HK-2 (cell line): ENCODE data around the gene LHX4.

Experiments
- DNase-seq: peaks from one replicate; pipeline ENCODE4 v3.0.0-alpha.2; 2018; ENCODE audit not compliant: unreplicated experiment

Gene LHX4

DNA sequence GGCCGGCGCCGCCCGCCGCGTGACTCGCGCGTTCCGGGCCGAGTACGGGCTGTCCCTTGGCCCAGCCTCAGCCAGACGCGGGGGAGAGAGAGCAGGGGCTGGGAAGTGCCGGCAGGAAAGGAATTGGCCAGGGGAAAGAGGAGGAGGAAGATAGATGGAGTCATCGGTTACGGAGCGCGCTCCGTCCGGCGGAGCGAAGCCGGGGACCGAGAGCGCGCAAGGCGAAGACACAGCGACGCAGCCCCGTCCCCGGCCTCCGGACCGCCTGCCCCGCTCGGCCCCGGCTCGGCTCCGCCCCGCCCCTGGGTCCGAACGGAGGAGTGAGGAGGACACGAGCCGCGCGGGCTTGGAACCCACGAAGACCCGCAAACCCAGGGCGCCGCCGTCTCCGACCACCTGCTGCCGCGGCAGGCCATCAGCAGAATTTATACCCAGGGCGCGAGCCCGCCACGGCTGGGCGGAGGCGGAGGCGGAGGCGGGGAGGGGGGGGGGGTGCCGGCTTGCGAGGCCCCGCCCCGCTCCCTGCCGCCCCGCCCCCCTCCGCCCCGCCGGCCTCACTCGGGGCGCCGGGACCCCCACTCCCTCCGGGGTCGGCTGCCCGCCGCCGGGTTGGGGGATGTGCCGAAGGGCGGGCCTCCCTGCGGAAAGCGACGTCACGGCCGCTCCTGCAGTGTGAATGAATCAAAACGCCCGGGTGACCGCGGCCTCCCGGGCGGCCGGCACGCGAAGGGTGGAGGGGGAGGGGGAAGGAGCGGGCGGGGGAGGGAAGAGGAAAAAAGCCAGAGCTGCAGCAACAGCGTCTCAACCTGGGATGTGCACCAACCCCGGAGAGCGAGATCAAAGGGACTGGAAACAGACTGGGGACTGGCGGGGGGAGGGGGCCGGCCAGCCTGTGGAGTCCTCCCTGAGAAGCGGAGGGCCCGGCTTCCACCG, at the start of gene LHX4:
Gene LHX4 (plus strand): TSS at position 782 of the 933 bp plus-strand sequence. CDS start 266 bp downstream, outside the sequence.
- DNase-seq = peak; percentile 72

DNA sequence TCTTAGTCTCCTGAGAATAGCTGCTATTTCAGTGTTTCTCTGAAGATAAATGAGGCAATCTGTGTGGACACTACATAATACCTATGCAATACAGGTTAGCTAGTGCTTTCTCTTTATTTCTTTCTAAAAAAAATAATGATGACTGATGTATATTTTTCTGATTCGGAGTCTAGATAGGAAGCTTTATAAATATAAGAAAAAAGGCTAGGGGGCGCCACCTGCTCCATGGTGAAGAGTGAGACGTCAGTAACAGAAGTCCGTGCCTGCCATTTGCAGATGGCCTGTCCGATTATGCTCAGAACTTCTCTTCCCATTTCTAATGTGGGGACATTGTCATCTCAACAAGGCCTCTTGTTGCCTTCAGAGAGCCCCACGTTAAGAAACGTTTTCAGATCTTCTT, 49.0 kb upstream of the LHX4 start:
- DNase-seq = no peak

DNA sequence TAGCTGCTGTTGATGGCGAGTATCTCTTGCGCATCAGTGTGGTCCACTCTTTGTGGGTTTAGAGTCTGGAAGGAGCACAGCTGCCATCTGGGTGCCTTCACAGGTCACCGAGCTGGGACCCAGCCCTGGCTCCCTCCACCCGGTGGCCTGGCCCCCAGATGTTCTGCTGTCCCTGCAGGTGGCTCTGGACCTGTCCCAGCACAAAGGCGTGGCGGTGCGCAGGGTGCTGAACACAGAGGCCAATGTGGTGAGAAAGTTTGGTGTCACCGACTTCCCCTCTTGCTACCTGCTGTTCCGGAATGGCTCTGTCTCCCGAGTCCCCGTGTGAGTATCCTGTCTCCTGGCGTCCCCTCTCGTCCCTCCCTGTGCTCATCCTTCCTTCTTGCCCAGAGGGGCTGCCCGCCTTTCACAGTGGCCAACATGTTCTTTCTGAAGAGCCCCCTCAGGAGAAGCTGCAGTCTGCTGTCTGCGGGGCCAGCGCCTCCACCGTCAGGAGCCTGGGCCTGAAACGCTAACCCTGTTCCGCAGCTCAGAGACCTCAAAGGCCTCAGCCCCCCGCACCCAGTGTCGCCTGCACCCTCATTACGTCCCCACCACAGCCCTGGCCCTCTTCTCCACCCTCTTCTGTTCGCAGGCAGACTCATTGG, 47.9 kb upstream of the LHX4 start:
- DNase-seq = no peak

DNA sequence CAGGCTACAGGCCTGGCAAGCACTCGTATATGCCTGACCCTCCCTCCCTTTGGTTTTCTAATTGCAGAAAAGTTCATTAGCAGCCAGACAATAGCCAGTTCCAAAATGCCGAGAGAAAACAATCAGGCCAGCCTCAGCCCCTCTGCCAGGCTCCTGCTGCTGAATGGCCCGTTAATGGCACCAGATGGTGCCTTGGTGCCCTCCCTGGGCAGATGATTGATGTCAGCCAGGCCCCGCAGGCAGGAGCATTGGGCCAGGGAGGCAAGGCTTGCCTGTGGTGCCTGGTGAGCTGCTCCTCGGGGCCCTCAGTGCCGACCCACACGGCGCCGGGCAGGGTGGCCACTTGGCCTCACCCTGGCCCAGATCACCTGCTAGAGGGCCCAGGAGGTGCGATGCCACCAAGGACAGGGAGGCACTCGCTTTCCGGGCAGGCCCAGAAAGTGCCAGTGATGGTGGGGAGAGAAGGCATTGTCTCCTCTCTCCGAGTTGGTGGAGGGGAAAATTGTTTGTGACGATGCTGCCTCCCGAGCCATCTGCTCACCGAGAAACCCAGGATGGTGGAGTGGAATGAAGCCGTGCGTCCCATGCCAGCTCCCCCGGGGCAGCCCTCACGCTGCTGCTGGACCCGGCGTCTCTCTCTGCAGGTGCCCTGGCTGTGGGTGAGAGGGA, 47.3 kb upstream of the LHX4 start:
- DNase-seq = no peak

DNA sequence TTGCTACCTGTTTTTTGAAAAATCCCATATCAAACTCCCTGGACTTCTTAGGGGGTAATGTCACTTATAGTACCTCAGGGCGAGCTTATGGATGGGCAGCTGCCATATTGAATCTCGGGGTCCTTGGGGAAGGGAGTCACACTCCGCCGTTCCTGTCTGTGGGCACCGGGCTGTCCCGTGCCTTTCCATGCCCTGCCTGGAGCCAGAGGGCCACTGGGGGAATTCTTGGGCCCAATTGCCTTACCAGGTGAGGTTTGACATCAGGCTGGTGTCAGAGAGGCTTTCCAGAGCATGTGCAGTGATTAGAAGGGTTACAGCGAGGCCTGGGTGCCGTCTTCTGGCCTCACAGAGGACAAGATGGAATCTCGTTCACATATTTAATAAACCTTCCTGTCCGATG, 46.6 kb upstream of the LHX4 start:
- DNase-seq = no peak

DNA sequence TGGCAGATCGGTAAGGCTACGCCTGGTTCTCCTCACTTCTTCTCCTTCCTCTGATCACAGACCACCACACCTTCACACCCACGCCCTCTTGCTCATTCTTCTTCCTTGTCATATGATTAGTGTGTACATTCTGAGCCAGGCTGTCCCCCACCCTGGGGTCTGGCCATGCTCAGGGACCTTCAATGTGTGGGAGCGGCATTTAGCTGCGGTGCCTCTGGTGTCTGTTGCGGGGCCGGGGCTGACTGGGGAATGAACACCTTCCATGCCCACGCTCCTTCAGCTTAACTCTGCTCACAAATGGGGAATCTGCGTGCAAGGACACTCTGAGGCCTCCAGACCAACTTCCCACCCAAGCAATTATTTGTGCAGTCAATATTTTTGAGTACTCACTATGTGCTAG, 46.0 kb upstream of the LHX4 start:
- no peak for DNase-seq

DNA sequence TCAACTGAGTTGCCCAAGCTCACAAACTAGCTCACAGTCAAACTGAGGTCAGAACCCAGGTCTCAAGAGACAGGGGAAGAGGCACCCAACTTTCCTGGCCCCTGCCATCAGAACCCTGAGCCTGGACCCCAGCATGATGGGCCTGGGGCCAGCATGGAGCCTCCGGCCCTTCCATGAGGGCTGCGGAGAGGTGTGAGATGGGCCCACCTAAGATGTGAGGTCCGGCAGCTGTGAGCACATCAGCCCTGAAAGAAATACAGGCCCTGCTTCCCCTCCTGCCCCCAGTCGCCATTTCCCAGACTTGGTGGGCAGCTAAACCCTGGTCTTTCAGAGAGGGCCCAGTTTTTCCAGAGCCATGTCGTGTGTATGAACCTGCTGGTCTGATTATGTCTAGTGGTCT, 44.8 kb upstream of the LHX4 start:
- no peak for DNase-seq

DNA sequence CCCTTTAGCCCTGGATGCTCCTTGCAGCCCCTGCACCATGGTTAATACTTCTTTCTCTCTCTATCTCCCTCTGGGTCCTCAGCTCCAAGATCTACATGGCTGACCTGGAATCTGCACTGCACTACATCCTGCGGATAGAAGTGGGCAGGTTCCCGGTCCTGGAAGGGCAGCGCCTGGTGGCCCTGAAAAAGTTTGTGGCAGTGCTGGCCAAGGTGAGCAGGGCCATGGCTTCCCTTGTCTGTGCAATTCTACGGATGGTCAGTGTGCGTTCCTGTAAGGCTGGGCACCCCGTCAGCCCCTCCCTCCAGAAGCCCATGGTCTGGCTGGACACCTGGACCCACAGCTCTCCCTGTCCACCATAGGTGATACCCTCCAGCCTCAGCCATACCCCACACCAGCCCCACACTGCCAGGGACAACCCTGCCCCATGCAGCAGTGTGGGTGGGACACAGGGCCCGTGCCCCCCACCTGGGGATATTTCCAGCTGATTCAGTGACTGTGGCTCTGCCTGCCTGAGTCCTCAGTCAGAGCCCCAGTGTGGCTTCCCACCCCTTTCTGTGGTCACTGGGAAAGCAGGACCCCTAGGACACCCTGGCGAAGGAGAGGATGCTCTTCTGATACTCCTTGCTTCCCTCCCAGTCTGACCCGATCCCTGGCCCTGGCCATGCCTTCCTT, 44.0 kb upstream of the LHX4 start:
- no peak for DNase-seq

DNA sequence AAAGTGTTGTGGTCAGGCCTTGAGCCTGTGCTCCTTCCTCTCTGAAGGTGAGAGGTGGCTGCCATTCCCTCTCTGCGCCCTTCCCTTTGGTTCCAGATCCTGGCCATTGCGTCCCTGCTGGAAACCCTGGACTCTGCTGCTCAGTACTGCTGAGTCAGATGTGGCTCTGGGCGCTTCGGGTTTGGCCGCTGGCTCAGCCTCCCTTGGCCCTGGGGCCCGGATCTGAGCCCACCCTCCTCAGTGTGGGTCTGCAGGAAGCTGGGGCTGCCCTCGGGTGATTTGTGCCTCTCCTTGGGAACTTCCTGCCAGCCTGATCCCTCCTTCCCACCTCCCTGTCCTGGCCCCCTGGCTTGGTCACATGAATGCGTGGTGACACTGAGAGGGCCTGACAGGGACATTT, 43.2 kb upstream of the LHX4 start:
- DNase-seq = no peak

DNA sequence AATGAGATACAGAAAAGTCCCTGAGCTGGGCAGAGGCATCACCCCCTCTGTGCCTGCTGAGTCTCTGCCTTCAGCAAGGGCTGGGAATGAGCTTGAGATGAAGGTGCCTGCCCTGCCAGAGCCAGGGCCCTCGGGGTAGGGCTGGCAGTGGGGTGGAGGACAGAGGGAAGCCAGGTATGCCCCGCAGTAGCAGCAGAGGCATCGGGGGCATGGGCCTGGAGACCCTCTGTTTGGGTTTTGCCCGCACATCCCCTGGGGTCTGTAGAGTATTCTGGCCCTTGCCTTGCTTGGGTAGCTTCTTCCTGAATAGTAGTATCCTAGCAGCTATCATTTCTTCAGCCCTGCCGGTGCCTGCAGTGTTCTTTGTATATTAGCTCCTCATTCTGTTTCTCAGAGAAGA, 42.4 kb upstream of the LHX4 start:
- DNase-seq = no peak

DNA sequence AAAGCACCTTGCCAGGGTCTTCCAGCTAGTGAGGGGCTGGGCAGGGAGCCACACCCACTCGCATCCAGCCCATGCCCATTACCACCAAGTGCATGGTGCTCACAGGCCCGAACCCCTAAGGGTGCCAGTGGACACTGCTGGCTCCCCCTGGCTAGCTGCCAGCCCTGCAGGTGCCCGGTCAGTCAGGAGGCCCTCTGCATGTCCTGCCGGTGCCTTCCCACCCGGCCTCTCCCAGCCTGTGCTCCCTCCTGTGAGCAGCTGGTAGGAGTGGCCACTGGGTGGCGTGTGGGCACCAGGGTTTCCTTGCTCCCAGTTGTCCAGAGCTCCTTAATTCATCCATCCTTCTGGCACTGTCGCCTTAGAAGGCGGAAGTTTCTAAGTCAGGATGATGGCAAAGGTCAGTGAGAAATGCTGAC, 42.0 kb upstream of the LHX4 start:
- peak; percentile 70 for DNase-seq

DNA sequence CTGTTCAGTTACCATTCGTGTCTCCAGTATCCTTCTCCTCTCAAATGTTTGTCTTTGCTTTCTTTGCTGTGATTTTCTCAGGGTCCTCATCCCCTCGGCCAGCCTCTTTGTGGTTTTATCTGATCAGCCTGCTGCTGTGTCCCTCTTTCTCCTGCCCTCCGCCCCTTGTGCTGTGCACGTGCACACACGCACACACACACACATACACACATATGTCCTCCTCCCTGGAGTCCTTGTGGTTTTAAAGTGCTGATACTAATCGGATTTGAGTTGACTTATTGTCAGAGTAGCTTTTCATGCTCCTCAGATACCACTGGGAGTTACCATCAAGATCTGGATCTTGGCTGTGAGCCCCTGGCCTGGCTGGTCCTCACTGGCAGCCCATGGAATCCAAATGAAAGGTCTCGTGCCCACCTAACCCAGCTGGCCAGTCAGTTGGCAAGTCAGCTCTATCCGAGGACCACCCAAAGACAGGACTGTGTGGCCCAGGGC, 41.3 kb upstream of the LHX4 start:
- no peak for DNase-seq

DNA sequence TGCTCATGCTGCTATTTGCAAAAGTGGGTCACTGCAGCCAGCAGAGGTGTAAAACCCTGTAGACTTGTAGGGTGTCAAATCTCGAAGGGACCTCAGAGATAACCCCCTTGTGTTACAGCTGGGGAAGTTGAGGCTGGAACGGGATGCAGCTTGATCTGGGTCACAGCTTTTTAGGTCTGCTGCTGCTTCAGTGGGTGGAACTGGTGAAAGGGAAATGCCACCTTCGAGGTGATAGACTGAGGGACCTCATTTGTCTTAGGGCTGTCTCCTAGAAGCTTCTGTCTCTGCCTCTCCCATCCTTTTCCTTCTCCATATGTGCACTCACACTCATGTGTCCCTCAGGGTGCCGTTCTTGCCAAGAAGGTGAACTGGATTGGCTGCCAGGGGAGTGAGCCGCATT, 40.0 kb upstream of the LHX4 start:
- no peak for DNase-seq

DNA sequence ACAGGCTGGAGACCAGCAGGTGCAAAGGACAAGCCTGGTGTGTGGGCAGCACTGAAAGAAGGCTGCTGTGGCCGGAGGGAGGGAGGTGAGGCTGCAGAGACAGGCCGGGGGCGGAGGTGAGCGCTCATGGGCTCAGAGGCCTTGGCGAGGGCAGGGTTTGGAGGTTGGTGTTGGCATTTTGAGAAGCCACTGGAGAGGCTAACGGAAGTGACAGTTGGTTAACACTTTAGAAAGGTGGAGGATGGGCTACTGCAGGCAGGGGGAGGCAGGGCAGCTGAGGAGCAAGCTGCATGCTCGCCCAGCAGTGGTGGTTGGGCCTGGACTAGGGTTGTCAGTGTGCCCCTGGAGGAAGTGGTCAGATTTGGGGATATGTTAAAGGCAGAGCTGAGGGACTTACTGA, 37.9 kb upstream of the LHX4 start:
- no peak for DNase-seq

DNA sequence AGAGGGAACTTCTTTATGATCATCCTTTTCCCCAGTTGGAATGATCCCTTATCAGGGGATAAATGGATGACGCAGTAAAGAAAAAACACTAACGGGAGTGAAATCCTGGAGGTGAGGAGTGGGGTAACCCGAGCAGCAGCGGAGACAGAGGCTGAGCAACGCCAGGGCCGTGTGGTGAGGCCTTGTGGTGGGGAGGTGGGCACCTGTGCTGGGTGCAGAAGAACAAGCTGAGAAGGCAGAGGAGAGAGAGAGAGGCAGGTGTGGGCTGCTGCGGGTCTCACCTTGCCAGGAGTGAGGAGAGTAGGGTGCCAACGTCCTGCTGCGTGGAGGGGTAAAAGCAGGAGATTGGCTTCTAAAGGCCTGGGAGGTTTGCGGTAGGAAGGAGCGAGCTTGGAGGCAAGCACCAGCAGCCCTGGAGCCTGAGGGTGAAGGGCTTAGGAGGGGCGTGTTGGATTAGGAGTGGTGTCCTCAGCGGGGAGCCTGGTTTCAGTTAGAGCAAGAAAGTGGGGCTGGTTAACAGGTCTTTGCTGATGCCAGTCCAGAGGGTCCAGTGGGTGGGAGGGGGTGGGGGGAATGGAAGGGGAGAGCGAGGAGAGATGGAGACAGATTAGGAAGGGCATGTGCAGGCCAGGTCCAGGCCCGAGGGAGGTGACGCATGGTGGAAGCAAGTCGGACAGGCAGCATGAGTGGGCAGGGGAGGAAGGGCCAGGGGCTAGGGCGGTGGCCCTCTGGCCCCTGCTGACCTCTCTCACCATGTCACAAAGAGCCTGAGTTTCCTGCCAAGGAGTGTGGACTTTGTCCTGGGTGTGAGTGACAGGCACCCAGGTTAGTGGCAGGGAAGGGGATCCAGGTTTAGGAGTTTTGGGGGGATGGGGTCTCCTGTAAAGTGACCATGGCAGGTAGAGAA, 36.7 kb upstream of the LHX4 start:
- DNase-seq = no peak

DNA sequence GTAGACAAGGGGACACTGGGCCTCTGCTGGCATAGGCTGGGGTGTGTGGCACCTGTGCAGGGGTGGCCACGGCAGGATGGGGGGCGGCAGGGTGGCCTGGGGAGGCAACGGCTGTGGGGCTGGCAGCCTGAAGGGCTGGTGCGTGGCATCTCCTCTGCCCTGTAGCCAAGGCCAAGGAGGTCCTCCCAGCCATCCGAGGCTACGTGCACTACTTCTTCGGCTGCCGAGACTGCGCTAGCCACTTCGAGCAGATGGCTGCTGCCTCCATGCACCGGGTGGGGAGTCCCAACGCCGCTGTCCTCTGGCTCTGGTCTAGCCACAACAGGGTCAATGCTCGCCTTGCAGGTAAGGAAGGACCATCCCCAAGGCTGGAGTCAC, 36.0 kb upstream of the LHX4 start:
- DNase-seq = no peak

DNA sequence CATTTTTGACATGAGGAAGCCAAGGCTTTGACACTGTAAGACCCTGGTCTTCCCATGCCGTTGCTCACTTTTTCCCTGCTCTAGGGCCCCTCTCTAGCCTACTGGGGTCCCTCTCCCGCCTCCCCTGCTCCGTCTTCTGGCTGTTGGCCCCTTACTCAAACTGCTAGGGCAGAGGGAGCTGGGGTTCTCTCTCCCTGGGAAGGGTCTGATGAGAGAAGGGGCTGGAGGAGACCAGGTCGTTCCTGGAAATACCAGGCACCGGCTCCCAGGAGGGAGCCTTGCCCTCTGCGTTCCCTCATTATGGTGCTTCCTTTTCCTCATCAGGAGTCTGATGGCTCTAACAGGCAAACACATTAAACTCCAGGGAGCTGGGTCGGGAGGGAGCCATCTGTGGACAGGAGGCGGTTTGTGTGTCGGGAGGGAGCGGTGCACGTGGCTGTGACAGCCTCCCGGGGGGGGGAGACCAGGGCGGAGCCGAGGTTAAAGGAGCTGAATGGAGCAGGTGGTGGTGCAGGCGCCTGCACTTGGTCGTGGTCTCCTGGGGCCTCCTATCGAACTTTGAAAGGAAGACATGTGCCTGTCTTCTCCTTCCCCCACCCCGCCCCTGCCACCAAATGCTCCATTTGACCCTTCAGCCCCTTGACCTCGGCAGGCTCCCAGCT, 35.4 kb upstream of the LHX4 start:
- no peak for DNase-seq

DNA sequence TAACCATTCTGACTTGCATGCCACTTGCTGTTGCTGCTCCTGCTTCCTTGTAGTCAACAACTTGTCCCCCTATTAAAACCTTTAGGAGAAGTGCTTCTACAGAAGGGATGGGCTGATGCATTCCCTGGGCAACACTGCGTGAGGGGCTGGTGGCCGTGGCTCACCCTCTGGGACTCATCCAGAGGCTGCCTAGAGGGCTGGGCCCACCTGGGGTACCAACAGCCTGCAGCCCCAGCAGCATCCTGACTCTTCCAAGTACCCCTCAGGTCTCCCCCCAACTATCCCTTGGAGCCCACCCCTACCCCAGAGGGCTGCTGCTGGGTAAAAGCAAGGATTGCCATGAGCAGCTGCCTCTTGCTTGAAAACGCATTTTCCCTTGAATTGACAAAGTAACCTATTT, 34.7 kb upstream of the LHX4 start:
- DNase-seq = no peak

DNA sequence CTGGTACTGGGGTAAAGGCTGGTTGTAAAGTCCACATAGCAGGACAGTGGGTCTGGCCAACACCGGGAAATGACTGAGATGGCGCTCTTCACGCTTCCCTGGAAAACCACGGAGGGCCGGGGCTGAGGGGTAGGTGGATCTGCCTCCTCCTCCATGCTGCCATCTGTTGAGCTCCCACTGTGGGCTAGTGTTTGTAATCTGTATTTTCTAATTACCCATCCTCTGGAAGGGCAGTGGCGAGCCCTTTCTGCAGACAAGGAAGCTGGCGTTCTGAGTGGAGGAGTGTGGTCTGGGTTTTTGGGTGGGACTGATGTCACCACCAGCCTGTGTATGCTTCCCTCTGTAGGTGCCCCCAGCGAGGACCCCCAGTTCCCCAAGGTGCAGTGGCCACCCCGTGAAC, 34.1 kb upstream of the LHX4 start:
- no peak for DNase-seq

DNA sequence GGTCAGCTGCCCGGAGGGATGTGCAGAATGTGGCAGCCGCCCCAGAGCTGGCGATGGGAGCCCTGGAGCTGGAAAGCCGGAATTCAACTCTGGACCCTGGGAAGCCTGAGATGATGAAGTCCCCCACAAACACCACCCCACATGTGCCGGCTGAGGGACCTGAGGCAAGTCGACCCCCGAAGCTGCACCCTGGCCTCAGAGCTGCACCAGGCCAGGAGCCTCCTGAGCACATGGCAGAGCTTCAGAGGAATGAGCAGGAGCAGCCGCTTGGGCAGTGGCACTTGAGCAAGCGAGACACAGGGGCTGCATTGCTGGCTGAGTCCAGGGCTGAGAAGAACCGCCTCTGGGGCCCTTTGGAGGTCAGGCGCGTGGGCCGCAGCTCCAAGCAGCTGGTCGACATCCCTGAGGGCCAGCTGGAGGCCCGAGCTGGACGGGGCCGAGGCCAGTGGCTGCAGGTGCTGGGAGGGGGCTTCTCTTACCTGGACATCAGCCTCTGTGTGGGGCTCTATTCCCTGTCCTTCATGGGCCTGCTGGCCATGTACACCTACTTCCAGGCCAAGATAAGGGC, 33.5 kb upstream of the LHX4 start:
- DNase-seq = no peak
